ENCODE measurements around the gene NFS1. TPM values are rescaled to one million over a fixed set of nuclear protein-coding genes. Genes with fewer than 3 reads are reported as not detected.
A peak's percentile ranks its signal among the peaks of the same experiment; 100 is the strongest.

NFS1 gene
- polyA plus RNA-seq, 1 donor (not counting 4 experiments of a cell fraction or from before 2014, with no cell fraction given) = 39.6 TPM

DNA sequence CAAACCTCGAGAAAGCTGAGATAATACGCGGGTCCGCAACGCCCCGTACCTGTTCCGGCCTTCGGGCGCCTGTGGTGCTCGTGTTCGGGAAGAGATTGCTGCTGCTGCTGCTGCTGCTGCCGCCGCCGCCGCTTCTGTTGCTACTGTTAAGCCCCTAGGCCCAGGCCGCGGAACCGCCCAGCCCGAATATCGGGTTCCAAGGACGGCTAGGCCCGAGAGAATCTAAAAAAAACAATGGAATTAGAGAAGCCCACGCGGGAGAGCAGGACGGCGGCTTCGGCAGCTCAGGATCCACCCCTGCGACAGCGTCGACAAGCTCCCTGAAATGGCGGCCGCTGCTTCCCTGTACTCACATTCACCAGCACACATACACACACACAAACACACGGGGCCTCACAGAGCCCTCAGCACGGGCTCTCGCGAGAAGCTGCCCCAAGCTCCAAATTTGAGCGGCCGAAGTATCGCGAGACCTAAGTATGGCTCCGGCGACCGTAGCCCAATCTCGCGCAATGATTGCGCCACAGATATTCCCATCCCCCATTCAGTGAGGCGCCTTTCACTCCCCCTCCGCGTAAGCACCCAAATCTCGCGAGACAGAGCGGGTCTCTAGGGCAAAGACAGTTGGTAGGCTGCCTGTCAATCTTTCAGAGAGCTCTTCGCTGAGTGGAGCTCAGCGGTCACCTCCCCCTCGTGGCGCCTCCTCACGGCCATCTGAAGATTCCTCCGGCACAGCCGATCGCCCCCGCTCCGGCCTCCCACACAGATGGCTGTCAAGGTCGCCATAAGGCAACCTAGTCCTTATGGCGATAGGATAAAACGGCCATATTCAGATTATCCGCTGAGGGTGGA, 43.0 kb upstream of the NFS1 start, which contains the start of gene RBM39:
TSS of gene RBM39 (minus strand) at position 369 of the 849 bp plus-strand sequence. CDS start 1,386 bp downstream, outside the sequence.
- Histone ChIP-seq H4K20me1 (ENCODE audit: control insufficient read depth, extremely low read depth, insufficient read depth, low read length) (peaks cover 24% of the 10 kb centered on the region), H3K36me3 (ENCODE audit: control insufficient read depth in 2 of 2, extremely low read depth in 1 of 2, insufficient read depth in 2 of 2, low read length in 2 of 2) (peaks cover 4 to 24% of the 10 kb centered on the region in 2 experiments), H3K27me3 (ENCODE audit: control insufficient read depth, extremely low read depth, insufficient read depth, low read length) (no peaks in the 10 kb centered on the region), H3K79me2 (ENCODE audit: control insufficient read depth, insufficient read depth, low read length) (peaks cover 51% of the 10 kb centered on the region), H3K27ac (ENCODE audit: control insufficient read depth, insufficient read depth, low read length) (peak within 1 kb of the TSS; percentile 98), H3K9ac (ENCODE audit: control insufficient read depth, extremely low read depth, insufficient read depth, low read length) (peak within 1 kb of the TSS; percentile 99), H3K4me3 (ENCODE audit: control insufficient read depth in 2 of 3, extremely low read depth in 1 of 3, insufficient read depth in 2 of 3, low read depth in 1 of 3, low read length in 3 of 3) (peak within 1 kb of the TSS; percentile 85 to 87 (median 86)), H3K4me1 (ENCODE audit: control insufficient read depth, extremely low read depth, insufficient read depth, low read length) (peaks cover 39% of the 10 kb centered on the region), H2AFZ (ENCODE audit: control insufficient read depth, low read length) (no peak within 1 kb of the TSS), H3K4me2 (ENCODE audit: control insufficient read depth, extremely low read depth, insufficient read depth, low read depth, low read length) (peak within 1 kb of the TSS; percentile 95), H3K9me3 (ENCODE audit: control insufficient read depth, low read depth, low read length) (no peaks in the 10 kb centered on the region), H3K9me1 (ENCODE audit: control insufficient read depth, extremely low read depth, insufficient read depth, low read length) (peaks cover 6% of the 10 kb centered on the region)
- TF ChIP-seq, protein P1, sequence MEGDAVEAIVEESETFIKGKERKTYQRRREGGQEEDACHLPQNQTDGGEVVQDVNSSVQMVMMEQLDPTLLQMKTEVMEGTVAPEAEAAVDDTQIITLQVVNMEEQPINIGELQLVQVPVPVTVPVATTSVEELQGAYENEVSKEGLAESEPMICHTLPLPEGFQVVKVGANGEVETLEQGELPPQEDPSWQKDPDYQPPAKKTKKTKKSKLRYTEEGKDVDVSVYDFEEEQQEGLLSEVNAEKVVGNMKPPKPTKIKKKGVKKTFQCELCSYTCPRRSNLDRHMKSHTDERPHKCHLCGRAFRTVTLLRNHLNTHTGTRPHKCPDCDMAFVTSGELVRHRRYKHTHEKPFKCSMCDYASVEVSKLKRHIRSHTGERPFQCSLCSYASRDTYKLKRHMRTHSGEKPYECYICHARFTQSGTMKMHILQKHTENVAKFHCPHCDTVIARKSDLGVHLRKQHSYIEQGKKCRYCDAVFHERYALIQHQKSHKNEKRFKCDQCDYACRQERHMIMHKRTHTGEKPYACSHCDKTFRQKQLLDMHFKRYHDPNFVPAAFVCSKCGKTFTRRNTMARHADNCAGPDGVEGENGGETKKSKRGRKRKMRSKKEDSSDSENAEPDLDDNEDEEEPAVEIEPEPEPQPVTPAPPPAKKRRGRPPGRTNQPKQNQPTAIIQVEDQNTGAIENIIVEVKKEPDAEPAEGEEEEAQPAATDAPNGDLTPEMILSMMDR (optimal IDR thresholded peaks at IDR 0.05 in 1 of 3, IDR thresholded peaks at IDR 0.05 in 1 of 3, conservative IDR thresholded peaks at IDR 0.05 in 1 of 3; ENCODE audit: extremely low read depth in 1 of 3, insufficient read depth in 2 of 3, low read length in 3 of 3) = peak; percentile 27 to 51 (median 30)
- TF ChIP-seq EZH2 (IDR thresholded peaks at IDR 0.05; ENCODE audit: low read length) = no peak
- dilution Hi-C loops (cut with MboI; ENCODE audit: extremely low pct_ligation_motif_present, low sequenced_read_pairs) = no loop called here
- peak; percentile 100 for DNase-seq (ENCODE audit: low read depth, low spot score)
- peak; percentile 61 for FAIRE-seq

DNA sequence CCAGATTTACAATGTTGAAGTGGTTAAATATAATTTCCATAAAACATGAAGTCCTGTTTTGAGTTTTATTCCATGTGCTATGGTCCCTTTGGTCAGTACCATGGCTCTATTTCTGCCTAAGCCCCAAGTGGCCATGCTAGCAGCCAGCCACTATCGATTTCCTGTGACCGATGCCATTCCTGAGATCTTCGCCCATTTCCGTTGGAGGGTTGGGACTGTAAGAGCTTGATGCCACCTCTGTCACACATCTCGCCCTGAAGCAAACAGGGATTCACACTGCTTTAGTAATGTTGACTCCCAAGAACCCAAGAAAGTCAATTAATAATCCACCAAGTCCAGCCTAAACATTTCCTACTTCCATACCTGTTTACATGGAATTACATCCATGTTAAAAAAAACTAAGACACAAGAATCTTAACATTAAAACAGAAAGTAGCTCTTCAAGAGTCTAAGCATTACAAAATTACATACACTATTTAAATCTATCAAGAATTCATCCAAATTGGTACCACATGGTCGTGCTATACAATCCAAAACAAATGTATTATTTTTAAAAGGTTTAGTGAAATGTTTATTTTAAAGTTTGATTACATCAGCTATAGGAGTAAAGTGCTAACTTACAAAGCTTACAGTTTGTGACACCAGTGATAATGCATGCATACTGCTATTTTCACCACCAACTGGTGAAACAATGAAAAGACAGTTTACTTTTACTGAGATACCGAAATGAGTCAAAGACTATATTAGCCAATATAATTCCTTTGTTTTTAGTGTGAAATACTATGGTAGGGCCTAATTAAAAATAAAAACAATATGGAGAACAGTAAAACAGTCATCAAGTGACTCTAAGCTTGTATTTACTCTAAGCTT, 40.4 kb upstream of the NFS1 start:
- Histone ChIP-seq H3K9ac (ENCODE audit: control insufficient read depth, extremely low read depth, insufficient read depth, low read length) (peak overlapping the region; percentile 99), H3K79me2 (ENCODE audit: control insufficient read depth, insufficient read depth, low read length) (peaks cover 77% of the 10 kb centered on the region), H3K9me1 (ENCODE audit: control insufficient read depth, extremely low read depth, insufficient read depth, low read length) (peaks cover 8% of the 10 kb centered on the region), H3K4me2 (ENCODE audit: control insufficient read depth, extremely low read depth, insufficient read depth, low read depth, low read length) (peak overlapping the region; percentile 99), H3K9me3 (ENCODE audit: control insufficient read depth, low read depth, low read length) (no peaks in the 10 kb centered on the region), H3K4me3 (ENCODE audit: control insufficient read depth in 2 of 3, extremely low read depth in 1 of 3, insufficient read depth in 2 of 3, low read depth in 1 of 3, low read length in 3 of 3) (peak overlapping the region; percentile 69 to 86 (median 81)), H3K36me3 (ENCODE audit: control insufficient read depth in 2 of 2, extremely low read depth in 1 of 2, insufficient read depth in 2 of 2, low read length in 2 of 2) (peaks cover 15 to 38% of the 10 kb centered on the region in 2 experiments), H3K27ac (ENCODE audit: control insufficient read depth, insufficient read depth, low read length) (peak overlapping the region; percentile 98), H2AFZ (ENCODE audit: control insufficient read depth, low read length) (no peak overlapping the region), H3K27me3 (ENCODE audit: control insufficient read depth, extremely low read depth, insufficient read depth, low read length) (no peaks in the 10 kb centered on the region), H4K20me1 (ENCODE audit: control insufficient read depth, extremely low read depth, insufficient read depth, low read length) (peaks cover 47% of the 10 kb centered on the region), H3K4me1 (ENCODE audit: control insufficient read depth, extremely low read depth, insufficient read depth, low read length) (peaks cover 39% of the 10 kb centered on the region)
- no peak for FAIRE-seq
- no peak for TF ChIP-seq EZH2 (IDR thresholded peaks at IDR 0.05; ENCODE audit: low read length)
- TF ChIP-seq, protein P1 (optimal IDR thresholded peaks at IDR 0.05 in 1 of 3, IDR thresholded peaks at IDR 0.05 in 1 of 3, conservative IDR thresholded peaks at IDR 0.05 in 1 of 3; ENCODE audit: extremely low read depth in 1 of 3, insufficient read depth in 2 of 3, low read length in 3 of 3) = peak in 1 of 3 experiments; percentile 11
- no peak for DNase-seq (ENCODE audit: low read depth, low spot score)
- dilution Hi-C loops (cut with MboI; ENCODE audit: extremely low pct_ligation_motif_present, low sequenced_read_pairs) = no loop called here

All from keratinocyte (primary cell).